ENCODE measurements around the gene PRDM10.

DNA sequence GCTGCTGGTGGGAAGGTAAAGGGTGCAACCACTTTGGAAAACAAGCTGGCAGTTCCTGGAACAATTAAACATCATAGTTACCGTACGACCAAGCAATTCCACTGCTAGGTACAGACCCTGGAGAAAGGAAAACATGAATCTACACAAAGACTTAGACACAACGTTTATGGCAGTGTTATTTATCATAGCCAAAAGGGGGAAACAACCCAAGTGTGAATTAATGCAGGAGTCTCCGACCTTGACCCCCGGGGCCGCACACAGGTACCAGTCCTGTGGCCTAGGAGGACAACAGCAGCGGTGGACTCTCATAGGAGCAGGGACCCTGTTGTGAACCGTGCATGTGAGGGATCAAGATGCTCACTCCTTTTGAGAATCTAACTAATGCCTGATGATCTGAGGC, 22.5 kb downstream of the PRDM10 start:
- TF ChIP-seq, protein P1, sequence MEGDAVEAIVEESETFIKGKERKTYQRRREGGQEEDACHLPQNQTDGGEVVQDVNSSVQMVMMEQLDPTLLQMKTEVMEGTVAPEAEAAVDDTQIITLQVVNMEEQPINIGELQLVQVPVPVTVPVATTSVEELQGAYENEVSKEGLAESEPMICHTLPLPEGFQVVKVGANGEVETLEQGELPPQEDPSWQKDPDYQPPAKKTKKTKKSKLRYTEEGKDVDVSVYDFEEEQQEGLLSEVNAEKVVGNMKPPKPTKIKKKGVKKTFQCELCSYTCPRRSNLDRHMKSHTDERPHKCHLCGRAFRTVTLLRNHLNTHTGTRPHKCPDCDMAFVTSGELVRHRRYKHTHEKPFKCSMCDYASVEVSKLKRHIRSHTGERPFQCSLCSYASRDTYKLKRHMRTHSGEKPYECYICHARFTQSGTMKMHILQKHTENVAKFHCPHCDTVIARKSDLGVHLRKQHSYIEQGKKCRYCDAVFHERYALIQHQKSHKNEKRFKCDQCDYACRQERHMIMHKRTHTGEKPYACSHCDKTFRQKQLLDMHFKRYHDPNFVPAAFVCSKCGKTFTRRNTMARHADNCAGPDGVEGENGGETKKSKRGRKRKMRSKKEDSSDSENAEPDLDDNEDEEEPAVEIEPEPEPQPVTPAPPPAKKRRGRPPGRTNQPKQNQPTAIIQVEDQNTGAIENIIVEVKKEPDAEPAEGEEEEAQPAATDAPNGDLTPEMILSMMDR (IDR thresholded peaks at IDR 0.05), result no peak
- TF ChIP-seq CBFB (CRISPR knock-in tag; IDR thresholded peaks at IDR 0.05; ENCODE audit: low read depth) (no peak), KAT7 (CRISPR knock-in tag; IDR thresholded peaks at IDR 0.05; ENCODE audit: borderline replicate concordance) (no peak), ZNF416 (CRISPR knock-in tag; IDR thresholded peaks at IDR 0.05) (no peak), NR2C2 (CRISPR knock-in tag; IDR thresholded peaks at IDR 0.05) (no peak), TEAD1 (CRISPR knock-in tag; IDR thresholded peaks at IDR 0.05) (no peak), CREM (CRISPR knock-in tag; IDR thresholded peaks at IDR 0.05) (no peak), JAZF1 (CRISPR knock-in tag; IDR thresholded peaks at IDR 0.05) (no peak), GABPB1 (CRISPR knock-in tag; IDR thresholded peaks at IDR 0.05) (no peak), ESRRA (CRISPR knock-in tag; IDR thresholded peaks at IDR 0.05; ENCODE audit: borderline replicate concordance) (no peak)
- TF ChIP-seq, protein P2, sequence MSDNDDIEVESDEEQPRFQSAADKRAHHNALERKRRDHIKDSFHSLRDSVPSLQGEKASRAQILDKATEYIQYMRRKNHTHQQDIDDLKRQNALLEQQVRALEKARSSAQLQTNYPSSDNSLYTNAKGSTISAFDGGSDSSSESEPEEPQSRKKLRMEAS (CRISPR knock-in tag; IDR thresholded peaks at IDR 0.05), result no peak
- TF ChIP-seq, protein P3, sequence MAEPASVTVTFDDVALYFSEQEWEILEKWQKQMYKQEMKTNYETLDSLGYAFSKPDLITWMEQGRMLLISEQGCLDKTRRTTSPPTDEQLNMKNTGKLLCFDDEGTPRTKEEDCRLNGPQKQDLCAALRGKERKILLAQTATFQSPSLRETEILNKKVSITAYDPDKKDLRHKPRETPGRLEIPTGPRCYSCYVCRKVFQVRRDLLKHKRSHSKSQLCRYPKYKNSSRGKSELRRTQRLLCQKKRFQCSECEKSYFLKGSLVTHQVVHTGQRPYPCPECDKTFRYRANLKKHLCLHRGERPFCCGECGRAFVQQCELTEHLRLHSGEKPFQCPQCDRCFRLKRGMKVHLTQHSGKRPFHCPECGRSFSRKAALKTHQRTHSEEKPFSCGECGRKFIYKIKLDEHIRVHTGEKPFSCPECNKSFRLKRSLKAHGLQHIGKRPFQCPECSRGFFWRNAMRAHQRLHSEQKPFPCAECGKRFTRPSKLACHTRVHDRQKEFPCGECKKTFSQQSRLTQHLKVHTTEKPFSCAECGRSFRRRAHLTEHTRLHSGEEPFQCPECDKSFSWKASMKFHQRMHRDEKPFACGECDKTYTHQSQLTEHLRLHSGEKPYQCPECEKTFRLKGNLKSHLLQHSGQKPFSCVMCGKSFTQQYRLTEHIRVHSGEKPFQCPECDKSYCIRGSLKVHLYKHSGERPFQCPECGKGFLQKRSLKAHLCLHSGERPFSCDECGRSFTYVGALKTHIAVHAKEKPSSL (CRISPR knock-in tag; conservative IDR thresholded peaks at IDR 0.05), result no peak
- TF ChIP-seq, protein P4, sequence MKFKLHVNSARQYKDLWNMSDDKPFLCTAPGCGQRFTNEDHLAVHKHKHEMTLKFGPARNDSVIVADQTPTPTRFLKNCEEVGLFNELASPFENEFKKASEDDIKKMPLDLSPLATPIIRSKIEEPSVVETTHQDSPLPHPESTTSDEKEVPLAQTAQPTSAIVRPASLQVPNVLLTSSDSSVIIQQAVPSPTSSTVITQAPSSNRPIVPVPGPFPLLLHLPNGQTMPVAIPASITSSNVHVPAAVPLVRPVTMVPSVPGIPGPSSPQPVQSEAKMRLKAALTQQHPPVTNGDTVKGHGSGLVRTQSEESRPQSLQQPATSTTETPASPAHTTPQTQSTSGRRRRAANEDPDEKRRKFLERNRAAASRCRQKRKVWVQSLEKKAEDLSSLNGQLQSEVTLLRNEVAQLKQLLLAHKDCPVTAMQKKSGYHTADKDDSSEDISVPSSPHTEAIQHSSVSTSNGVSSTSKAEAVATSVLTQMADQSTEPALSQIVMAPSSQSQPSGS (CRISPR knock-in tag; IDR thresholded peaks at IDR 0.05; ENCODE audit: borderline replicate concordance, low read depth), result no peak
